Epithelial cell of proximal tubule (primary cell): ENCODE results near the gene MOB1B. TPM values are rescaled to one million over a fixed set of nuclear protein-coding genes. Genes with fewer than 3 reads are reported as not detected.

Experiments used
- DNase-seq: peaks from one replicate; pipeline ENCODE4 v3.0.0-alpha.2; 2011; ENCODE audit warnings: low read depth
- H3K4me3 ChIP-seq: 2 replicates; pipeline ENCODE4 v1.5.1; 2011; ENCODE audit warnings: low read depth, mild to moderate bottlenecking, low read length
- total RNA-seq: library from RNA; depleted of rRNA; stranded (reverse); fragments of >200 nt; gene quantifications from 2 replicates; pipeline ENCODE4 v1.2.3, GENCODE V29; 2015
- TF ChIP-seq, protein P1 (sequence below): conservative IDR thresholded peaks from 2 replicates; pipeline ENCODE4 v1.5.1; 2012; ENCODE audit warnings: low read depth, mild to moderate bottlenecking, low read length

MOB1B gene
- total RNA-seq, 1 donor from 2014 or later, result 8.3 TPM

DNA sequence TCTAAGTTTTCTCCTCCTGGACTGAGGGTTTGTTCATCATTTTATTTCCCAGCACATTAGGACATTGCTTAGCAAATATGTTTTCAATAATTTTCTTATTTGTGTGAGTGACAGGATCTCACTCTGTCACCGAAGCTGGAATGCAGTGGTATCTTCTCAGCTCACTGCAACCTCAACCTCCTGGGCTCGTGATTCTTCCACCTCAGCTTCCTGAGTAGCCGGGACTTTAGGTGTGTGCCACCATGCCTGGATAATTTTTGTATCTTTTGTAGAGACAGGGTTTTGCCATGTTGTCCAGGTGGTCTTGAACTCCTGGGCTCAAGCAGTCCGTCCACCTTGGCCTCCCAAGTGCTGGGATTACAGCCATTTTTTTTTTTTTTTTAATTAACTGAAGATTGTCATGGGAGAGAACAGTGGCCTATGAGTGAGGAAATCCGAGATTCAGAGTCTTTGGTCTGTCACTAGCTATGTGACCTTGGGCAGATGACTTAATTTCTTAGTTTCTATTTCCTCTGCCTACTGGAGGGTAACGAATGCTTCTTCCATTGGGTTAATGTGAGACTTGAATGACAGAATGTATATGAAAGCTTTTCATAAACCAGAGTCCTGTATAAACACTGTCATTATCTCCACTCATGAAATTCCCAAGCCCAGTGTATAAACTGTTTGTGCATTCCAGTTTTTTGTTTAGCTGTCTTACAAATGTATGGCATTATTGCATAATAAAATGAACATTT is 23.9 kb downstream of the MOB1B start:
- no peak overlapping the region for H3K4me3 ChIP-seq
- no peak for DNase-seq
- TF ChIP-seq, protein P1, sequence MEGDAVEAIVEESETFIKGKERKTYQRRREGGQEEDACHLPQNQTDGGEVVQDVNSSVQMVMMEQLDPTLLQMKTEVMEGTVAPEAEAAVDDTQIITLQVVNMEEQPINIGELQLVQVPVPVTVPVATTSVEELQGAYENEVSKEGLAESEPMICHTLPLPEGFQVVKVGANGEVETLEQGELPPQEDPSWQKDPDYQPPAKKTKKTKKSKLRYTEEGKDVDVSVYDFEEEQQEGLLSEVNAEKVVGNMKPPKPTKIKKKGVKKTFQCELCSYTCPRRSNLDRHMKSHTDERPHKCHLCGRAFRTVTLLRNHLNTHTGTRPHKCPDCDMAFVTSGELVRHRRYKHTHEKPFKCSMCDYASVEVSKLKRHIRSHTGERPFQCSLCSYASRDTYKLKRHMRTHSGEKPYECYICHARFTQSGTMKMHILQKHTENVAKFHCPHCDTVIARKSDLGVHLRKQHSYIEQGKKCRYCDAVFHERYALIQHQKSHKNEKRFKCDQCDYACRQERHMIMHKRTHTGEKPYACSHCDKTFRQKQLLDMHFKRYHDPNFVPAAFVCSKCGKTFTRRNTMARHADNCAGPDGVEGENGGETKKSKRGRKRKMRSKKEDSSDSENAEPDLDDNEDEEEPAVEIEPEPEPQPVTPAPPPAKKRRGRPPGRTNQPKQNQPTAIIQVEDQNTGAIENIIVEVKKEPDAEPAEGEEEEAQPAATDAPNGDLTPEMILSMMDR, result no peak

DNA sequence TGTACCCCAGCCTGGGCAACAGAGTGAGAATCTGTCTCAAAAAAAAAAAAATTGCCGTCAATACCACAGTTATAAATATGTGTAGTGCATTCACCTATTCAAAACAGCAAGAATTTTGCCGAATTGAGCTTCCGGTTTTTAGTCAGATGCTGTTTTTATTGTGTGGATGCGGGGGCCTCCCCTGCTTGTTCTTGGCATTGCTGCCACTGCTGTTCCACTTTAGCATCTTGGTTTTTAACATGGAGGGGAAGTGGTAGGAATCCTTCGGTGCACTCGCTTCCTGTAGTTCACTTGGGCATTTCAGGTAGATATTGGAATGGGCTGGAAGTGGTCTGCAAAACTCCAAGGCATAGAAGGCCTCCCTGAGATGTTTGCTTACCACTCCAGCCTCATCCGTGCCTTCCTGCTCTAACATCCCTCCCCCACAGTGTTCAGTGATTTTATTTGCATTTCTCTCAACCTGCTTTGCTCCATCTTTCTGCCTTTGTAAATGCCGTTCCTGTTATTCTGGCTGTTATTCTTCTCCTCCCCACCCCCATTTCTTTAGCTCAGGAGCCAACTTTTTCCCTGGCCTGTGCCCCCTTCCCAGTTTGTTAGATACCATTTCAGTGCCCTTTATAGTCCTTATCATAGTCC is 25.5 kb downstream of the MOB1B start:
- TF ChIP-seq, protein P1, result no peak
- DNase-seq, result no peak
- H3K4me3 ChIP-seq, result no peak overlapping the region

DNA sequence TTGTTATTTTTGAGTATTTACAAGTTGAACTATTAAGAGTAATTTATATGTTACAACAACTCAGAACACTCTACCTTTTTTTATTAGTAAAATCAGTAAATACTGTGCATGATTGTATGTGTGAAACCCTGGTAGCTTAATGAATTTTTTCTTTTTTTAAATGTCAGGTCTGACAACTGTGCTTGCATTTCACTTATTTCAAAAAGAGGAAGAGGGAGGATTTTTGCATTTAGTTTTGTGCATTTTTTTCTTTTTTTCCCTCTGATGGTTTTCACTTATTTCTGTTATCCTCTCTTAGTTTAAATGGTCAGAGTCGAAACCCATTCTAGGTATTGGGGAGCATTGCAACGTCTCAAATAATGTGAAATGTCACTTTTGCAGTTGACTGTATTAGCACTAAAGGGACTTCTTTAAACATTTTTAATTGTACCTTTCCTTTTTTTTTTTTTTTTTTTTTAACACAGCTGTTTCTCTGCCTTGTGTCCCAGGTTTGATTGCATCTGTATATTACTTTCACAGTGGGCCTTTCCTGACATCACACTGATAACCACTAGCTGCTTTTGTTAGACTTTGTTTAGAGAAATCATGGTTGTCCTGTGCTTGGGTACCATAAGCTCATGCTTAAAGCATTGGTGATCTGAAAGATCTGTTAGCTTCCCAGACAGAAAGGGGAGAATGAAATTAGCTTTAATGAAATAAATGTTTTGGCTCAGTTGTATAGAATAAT is 28.5 kb downstream of the MOB1B start:
- no peak overlapping the region for H3K4me3 ChIP-seq
- TF ChIP-seq, protein P1, result no peak

DNA sequence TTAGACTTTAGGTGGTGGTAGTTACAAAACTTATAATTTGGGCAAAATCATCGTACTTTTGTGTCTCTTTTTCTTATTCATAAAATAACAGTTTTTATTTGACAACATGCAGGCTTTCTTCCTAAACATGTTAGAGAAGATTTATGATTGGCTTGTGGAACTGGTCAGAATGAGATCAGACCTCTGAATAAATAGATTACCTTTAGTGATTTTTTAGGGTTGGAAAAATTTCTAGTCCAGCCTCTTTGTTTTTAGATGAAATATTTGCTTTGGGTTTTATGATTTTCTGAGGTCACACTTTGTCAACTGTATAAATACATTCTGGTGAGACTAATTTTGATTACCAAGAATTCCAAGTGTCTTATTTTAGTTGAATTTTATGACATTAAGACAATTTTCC is 29.2 kb downstream of the MOB1B start:
- no peak overlapping the region for H3K4me3 ChIP-seq
- TF ChIP-seq, protein P1, result no peak
- no peak for DNase-seq

More for the DNA sequence above, 28.5 kb downstream of the MOB1B start:
- DNase-seq, result no peak

DNA sequence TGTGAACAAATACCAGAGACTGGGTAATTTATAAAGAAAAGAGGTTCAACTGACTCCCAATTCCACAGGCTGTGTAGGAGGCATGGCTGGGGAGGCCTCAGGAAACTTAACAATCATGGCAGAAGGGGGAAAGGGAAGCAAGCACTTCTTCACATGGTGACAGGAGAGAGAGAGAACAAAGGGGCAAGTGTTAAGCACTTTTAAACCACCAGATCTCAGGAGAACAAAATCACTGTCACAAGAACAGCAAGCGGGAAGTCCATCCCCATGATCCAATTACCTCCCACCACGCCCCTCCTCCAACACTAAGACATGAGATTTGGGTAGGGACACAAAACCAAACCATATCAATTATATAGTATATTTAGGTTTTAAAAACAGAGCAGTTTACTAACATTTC is 30.8 kb downstream of the MOB1B start:
- TF ChIP-seq, protein P1, result no peak

DNA sequence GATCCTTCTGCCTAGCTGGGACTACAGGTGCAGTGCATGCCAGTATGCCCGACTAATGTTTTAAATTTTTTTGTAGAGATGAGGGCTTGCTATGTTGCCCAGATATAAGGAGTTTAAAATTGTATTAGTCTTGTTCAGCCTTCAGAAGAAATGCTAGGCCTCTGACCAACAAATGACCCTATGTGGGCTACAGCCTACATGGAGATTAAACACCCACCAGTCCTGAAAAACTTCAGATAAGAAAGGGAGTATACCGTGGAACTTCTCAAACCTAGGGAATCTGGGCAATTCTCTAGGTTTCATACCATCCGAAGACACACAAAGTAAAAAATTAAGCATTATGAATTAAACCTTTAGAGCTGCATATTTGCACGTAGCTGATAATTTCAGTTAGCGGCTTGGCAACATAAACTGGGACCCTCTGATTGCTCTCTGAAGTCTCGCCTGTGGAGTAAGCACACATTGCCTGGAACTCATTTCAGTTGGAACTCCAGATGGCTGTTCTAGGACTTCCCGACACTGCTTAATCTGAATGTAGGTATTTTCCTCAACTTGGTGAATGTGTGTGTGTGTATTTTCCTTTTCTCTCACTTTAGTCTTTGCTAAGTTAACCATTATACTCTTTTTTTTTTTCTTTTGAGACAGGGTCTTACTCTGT is 33.0 kb downstream of the MOB1B start:
- TF ChIP-seq, protein P1, result no peak
- no peak for DNase-seq
- no peak overlapping the region for H3K4me3 ChIP-seq

More for the DNA sequence above, 30.8 kb downstream of the MOB1B start:
- DNase-seq, result no peak
- H3K4me3 ChIP-seq, result no peak overlapping the region
